Head of caudate nucleus (tissue), 42 donors: Measurements from ENCODE around the gene ZNF423.

ENCODE experiments used
- DNase-seq, 42 donors: peaks; one replicate each; pipeline versions ENCODE4 v3.0.0 to v3.0.0-alpha.2; 2020 to 2021; ENCODE audit warnings: mixed read lengths in 7 of 42
- intact Hi-C: fragments of 100-400 bp; cut with DNase I; formaldehyde crosslinking; loops from one replicate; pipeline ENCODE4 v1.15.0; 2022

ZNF423 gene

DNA sequence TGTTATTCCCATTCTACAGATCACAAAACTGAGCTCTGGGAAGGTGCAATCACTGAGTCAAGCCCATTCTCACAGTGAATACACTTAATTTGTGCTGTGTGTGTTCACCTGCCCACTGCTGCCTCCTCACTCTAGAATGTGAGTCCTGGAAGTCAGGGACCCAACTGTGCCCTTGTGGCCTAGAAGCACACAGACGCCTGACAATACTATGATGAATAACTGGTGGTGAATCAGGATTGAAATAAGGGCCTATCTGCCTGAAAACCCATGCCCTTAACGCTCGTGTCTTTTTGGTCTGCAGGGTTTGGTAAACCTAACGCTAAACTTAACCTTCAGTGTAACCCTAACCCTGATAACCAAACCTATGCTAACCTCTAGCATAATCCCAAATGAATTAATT, 80.3 kb downstream of the ZNF423 start:
- intact Hi-C loops: no loop called here
- DNase-seq: no peak

DNA sequence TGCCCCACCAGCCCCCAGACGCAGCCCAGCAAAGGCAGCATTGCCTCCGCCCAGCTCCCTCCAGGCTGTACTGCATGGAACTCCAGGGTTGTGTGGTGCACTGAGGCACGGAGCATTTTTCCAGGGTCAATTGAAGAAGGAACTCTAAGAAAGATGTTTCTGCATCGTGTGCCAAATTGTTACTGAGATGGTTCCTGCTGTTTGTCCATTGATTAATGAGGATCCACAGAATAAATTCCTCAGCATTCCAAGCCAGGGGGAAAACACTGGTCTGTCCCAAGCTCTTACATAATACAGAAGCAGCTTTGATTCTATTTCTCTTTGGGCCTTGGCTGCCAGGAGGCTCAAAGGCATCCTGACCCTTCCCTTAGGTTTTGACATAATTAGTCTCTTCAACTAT, 80.9 kb downstream of the ZNF423 start:
- intact Hi-C loops: no loop called here

GRCh38 chr16:49773534-49774475, 82.1 kb downstream of the ZNF423 start:
- intact Hi-C loops: no loop called here
- no peak for DNase-seq

More for the DNA sequence above, 80.9 kb downstream of the ZNF423 start:
- no peak for DNase-seq

- intact Hi-C loops: no loop called here
- no peak for DNase-seq
Measured at GRCh38 chr16:49767998-49768397, 87.9 kb downstream of the ZNF423 start.

DNA sequence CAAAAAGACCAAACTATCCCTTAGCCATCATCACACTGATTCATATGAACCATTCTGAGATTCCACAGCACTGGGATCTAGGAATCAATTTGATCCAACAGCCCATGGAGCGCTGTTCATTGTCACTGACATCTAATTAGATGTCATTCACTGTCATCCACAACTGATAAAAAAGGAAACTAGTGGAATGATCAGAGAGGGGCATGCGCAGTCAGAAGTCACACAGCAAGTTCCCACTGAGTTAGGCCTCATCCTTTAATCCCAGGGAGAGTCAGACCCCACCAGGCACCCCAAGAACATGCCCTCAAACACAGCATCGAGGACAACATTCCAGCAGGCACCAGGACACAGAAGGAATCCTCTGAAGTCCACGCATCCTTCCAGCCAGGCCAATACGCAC, 88.5 kb downstream of the ZNF423 start:
- no peak for DNase-seq

GRCh38 chr16:49766225-49766624, 89.7 kb downstream of the ZNF423 start:
- intact Hi-C loops: no loop called here
- no peak for DNase-seq

More for the DNA sequence above, 88.5 kb downstream of the ZNF423 start:
- intact Hi-C loops: no loop called here

DNA sequence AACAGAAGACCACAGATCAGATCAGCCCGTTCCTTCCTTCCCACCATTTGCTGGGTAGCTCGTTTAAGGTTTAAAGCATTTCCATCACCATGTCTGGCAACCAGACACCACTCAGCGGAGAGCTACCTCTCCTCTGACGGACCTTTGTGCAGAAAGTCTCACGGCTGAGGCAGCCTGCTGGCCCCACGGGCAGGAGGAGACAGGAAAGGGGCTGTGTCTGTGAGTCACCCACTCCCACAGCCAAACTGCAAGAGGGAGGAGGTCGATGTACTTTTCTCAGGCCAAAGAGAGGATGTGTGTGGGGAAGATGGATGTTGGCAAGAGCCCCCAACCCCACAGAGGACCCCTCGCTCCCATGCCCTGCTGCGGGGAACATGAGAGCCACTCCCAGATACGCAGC, 92.1 kb downstream of the ZNF423 start:
- intact Hi-C loops: no loop called here
- no peak for DNase-seq

DNA sequence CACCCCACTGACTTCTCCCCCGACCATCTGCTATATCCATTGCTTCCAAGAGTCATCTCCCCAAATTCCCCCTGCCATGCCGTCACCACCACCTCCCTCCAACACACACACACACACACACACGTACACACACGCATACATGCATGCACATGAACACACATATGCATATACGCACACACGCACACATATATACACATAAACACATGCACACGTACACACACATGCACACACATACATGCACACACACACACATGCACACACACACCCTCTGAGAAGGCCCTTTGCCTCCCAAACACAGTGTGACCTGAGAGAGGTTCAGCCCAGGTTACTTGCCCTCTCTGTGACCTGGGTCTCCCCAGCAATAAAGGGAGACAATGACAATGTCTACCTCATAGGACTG, 95.1 kb downstream of the ZNF423 start:
- intact Hi-C loops: no loop called here
- DNase-seq: no peak

DNA sequence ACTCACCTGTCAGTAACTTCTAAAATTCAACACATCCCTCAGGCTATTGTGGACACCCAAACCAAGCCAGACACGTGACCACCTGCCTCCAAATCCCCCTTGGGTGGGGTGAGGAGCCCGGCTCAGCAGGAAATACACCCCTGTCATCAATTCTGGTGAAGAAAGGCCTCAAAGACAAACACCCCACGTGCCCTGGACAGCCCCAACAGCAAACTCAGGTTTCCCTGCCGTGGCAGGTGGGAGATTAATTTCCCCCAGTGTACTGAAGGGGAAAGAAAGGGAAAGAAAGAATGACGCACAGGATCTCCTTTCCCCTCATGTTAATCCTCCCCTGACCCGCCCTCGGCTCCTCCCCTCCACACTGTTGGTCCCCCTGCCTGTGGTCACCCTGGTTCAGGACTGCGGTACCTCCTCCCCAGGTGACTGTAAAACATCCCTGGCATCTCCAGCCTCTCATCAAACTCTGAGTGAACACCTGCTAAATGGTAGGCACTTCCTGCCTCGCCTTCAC, 98.3 kb downstream of the ZNF423 start:
- intact Hi-C loops: no loop called here
- DNase-seq: no peak

GRCh38 chr16:49756775-49757558, 98.9 kb downstream of the ZNF423 start:
- DNase-seq: no peak
- intact Hi-C loops: no loop called here

DNA sequence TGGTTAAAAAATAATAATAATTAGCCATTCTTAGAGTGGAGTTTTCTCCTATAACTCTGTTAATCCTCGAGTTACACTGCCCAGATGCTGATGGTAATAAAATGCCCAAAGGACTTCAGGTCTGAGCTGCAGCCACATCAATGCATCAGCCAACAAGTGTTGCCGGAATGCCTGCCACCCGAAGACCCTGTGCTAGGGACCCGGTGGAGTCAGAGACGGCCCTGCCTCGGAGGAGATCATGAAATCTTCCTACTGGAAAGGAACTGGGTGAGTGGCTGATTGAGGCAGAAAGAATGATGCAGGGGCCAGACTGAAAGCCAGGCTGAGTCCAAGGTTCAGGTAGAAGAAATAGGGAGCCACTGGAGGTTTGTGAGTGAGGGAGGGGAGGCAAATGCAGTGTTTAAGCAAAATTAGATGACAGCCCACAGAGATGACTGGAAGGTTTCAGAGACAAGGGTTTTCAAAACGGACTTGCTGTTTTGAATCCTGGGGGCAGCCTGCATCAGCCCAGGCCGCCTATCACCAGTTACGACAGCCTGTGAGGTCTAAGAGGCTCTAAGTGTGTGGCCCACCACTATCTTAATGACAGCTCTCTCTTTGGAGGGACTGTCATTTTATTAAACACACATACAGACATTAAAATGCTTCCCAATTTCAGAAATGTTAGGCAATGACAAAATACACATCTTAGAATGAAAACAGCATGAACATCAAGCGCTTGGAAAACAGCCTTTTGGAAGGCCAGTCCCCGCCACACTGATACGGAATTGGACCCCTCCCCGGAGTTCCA, 100.0 kb downstream of the ZNF423 start:
- no peak for DNase-seq
- intact Hi-C loops: no loop called here

GRCh38 chr16:49755313-49755620, 100.6 kb downstream of the ZNF423 start:
- intact Hi-C loops: no loop called here

DNA sequence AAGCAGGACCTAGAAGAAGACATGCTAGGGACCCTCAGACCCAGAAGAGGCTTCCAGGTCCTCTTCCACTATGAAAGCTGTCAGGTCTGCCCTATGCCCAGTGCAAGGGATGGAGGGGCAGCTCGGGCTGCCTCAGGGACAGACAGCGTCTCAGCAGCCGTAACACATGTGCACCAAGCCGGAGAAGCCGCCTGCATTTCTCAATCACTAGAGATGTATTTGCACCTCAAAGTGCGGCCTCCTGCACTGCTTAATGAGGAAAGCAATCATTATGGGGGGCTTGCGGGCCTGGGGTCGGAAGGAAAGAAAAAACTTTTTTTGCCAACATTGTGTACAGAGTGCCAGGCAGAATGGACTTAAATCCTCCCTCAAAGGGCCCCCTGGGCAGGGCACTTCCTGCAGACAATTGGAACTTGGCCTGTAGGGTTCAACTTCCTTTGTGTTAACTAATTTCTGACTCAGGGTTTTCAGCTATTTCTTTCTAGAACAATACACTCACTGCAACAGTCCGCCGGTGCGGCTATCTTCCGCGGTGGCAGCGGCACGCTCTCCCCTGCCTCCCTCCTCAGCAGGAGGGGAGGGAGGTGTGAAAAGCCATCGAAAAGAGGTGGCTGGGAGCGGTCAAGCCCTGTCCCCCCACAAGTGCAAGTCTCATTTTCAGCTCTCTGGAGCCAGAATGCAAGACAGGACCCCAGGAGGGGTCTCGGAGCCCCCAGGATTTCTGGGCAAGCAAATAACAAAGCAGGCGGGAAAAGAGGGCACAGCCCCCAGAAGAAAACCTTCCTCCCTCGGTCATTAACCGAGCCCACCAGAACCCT, 101.2 kb downstream of the ZNF423 start:
- DNase-seq: peak in 2 of 42 donors; percentile 32 to 39
- intact Hi-C loops: no loop called here

More at GRCh38 chr16:49755313-49755620, 100.6 kb downstream of the ZNF423 start:
- DNase-seq: peak in 5 of 42 donors; percentile 13 to 48 (median 24)

GRCh38 chr16:49750341-49751000, 105.4 kb downstream of the ZNF423 start:
- DNase-seq: no peak
- intact Hi-C loops: no loop called here

DNA sequence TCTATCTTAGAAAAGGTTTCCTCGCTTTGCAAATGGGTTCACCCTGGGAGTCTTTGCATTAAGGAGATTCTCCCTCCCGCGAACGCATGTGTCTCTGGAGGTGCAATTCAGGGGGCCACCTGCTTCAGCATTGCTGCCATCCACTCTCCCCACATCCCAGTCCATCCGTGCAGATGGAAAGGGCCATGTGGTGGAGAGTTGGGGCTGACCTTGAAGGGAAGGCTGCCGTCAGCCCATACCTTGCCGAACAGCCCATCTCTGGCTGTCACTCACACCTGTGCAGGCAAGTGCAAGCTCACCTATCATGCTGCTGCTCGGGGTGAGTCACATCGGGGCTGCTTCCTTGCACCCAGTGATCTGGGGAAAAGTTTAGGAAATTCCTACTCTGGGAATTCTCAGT, 106.1 kb downstream of the ZNF423 start:
- intact Hi-C loops: no loop called here
- no peak for DNase-seq

GRCh38 chr16:49748322-49748721, 107.6 kb downstream of the ZNF423 start:
- no peak for DNase-seq
- intact Hi-C loops: no loop called here

DNA sequence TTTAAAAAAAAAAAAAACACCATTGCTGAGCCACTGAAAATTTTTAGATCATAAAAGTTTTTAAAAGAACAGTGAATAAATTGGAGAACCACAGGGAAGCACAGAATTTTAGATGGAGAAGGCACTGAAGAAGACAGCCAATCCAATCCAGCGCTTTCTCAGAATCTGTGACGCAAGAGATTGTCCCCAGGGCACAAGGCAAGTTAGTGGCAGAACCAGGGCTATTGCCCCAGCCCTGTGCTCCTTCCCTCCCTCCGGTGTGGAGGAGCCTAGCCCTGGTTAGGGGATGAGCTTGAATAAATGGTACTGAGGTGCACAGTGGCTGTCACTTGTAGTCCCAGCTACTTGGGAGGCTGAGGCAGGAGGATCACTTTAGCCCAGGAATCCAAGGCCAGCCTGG, 108.3 kb downstream of the ZNF423 start:
- no peak for DNase-seq
- intact Hi-C loops: no loop called here

- intact Hi-C loops: no loop called here
- DNase-seq: no peak
Measured at GRCh38 chr16:49746545-49746944, 109.4 kb downstream of the ZNF423 start.
